Activated CD4-positive, alpha-beta T cell treated with anti-CD3 and anti-CD28 coated beads for 48 hours (primary cell): ENCODE results near the gene ICAM5.
"Not testable (repeated sequence)": the region's sequence is repeated elsewhere in the genome, so short reads cannot be mapped to it uniquely, and the experiment has no call there.

ENCODE experiments used
- DNase-seq: peaks from one replicate; pipeline ENCODE4 v3.0.0-alpha.2; 2020

ICAM5 gene, protein sequence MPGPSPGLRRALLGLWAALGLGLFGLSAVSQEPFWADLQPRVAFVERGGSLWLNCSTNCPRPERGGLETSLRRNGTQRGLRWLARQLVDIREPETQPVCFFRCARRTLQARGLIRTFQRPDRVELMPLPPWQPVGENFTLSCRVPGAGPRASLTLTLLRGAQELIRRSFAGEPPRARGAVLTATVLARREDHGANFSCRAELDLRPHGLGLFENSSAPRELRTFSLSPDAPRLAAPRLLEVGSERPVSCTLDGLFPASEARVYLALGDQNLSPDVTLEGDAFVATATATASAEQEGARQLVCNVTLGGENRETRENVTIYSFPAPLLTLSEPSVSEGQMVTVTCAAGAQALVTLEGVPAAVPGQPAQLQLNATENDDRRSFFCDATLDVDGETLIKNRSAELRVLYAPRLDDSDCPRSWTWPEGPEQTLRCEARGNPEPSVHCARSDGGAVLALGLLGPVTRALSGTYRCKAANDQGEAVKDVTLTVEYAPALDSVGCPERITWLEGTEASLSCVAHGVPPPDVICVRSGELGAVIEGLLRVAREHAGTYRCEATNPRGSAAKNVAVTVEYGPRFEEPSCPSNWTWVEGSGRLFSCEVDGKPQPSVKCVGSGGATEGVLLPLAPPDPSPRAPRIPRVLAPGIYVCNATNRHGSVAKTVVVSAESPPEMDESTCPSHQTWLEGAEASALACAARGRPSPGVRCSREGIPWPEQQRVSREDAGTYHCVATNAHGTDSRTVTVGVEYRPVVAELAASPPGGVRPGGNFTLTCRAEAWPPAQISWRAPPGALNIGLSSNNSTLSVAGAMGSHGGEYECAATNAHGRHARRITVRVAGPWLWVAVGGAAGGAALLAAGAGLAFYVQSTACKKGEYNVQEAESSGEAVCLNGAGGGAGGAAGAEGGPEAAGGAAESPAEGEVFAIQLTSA

DNA sequence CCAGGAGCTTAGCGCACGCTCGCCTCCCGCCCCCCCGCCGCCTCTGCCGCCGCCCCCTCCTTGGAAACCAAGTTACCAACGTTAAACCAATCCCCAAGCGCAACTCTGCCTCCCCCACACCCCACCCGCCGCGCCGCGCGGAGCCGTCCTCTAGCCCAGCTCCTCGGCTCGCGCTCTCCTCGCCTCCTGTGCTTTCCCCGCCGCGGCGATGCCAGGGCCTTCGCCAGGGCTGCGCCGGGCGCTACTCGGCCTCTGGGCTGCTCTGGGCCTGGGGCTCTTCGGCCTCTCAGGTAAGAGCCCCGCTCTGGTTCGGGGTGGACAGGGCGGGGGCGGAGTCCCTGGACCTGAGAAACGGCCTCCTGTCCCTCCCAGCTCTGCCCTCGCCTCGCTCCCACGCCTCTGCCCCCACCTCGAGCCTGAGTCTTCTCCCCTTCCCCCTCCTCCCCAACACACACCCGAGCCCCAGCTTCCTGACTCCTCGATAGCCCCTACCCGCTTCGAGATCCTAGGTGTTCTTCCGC lies at the start of gene ICAM5:
TSS of gene ICAM5 (plus strand) at position 117 of the 521 bp plus-strand sequence. CDS start at position 209, 92 bp downstream.
- peak; percentile 56 for DNase-seq

DNA sequence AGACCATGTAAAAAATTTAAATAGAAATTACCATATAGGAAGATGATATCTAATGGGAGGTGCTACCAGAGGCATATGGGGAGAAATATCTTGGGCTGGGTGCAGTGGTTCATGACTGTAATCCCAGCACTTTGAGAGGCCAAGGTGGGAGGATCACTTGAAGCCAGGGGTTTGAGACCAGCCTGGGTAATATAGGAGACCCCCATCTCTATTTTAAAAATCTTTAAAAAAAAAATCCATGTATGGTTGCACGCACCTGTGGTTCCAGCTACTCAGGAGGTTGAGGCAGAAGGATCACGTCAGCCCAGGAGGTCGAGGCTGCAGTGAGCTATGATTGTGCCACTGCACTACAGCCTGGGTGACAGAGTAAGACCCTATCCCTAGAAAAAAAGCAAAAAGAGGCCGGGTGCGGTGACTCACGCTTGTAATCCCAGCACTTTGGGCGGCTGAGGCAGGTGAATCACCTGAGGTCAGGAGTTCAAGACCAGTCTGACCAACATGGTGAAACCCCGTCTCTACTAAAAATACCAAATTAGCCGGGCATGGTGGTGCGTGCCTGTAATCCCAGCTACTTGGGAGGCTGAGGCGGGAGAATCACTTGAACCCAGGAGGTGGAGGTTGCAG lies 47.8 kb upstream of the ICAM5 start:
- not testable (repeated sequence) for DNase-seq

DNA sequence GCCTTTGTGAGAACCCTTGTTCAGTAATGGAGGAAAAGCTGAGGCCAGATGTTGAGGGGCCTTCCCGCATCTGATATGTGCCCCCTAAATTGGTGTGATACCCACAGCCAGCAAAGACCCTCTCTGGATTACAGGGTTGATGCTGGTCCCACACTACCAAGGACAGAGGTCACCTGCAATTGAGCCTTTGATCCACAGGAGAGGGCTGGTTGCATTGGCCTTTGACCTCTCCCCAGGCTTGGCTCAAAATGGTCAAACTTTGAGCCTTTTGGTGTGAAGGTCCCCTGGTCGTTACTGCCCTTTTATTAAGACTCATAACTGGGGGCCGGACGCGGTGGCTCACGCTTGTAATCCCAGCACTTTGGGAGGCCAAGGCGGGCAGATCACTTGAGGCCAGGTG lies 46.1 kb upstream of the ICAM5 start:
- no peak for DNase-seq

DNA sequence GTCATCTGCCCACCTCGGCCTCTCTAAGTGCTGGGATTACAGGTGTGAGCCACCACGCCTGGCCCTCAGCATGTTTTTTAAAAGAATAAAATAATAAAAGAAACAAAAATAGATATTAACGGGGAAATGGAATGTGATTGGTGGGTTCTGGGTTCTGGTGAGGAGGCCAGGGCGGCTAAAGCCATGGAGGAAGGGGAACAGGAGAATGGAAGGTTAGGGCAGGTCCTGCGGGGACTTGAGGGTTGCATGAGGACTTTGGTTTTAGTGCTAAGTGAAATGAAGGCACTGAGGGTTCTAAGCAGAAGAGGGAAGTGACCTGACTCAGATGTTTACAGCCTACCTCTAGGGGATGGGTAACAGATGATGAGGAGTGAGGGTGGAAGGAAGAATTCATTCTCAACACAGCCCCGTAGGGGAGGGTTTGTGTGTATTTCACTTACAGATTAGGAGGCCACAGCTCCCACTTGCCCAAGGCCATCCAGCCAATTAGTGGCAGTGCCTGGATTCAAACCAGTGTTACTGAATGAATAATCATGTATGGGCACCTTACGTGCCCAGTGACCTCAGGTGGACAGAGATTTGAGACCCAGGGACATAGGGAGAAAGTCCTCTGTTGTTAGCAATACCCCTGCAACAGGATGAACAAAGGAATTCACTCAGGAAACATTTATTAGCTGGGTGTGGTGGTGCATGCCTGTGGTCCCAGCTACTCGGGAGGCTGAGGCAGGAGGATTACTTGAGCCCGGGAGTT lies 44.4 kb upstream of the ICAM5 start:
- no peak for DNase-seq

DNA sequence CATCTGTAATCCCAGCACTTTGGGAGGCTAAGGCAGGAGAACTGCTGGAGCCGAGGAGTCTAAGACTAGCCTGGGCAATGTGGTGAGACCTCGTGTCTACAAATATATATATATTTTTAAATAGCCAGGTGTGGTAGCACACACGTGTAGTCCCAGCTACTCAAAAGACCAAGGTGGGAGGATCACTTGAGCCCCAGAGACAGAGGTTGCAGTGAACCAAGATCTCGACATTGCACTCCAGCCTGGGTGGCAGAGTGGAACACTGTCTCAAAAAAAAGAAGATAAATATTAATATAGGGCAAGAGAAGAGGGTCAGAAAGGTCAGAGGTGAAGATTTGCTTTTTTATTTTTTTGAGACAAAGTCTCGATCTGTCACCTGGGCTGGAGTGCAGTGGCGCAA lies 43.2 kb upstream of the ICAM5 start:
- DNase-seq: no peak

DNA sequence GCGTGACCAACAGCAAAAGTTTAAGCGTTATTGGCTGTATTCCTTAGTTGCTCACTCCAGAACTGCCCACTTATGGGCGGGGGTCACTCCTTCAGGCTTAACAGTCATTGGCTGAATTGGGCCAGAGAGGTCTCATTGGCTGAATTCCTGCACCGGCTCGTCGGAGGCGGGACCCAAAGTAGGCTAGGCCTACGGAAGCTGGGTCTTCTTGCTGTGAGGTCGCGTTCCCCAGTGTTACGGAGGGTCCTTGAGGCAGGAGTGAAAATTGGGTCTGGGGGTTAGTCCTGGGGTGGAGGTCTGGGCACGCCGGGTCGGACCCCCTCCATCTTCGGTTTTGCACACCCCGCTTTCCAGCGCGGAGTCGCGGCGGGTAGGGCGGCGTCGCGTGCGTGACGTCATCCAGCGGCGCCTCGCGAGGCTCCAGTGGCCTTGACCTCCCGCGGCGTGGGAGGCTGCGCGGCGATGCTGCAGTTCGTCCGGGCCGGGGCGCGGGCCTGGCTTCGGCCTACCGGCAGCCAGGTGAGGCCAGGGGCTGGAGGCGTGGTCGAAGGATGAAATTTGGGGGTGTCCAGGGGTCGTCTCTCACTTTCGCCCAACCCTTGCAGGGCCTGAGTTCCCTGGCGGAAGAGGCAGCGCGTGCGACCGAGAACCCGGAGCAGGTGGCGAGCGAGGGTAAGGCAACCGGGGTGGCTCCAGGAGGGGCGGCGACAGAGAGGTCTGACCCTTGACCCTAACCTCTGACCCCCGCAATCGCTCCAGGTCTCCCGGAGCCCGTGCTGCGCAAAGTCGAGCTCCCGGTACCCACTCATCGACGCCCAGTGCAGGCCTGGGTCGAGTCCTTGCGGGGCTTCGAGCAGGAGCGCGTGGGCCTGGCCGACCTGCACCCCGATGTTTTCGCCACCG lies 37.7 kb upstream of the ICAM5 start, which contains the start of gene MRPL4:
TSS of gene MRPL4 (plus strand) at position 423 of the 903 bp plus-strand sequence. CDS start at position 463, 40 bp downstream.
- DNase-seq: peak; percentile 97

DNA sequence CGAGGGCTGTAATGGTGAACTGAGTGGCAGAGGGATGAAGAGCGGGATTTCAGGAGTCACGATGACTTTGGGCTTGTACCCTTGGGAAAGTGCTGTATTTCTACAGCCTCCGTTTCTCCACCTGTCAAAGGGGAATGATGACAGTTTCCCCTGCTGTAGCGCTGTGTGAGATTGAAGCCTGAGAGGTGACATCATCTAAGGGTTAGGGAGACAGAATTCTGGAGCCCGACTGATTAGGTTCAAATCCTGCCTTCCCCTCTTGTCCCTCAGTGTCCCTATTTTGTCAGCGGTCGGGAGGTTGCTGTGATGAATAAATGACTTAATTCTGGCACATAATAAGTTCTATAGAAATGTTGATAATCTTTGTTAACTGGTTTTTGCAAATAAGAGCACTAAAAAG lies 37.0 kb upstream of the ICAM5 start:
- no peak for DNase-seq

DNA sequence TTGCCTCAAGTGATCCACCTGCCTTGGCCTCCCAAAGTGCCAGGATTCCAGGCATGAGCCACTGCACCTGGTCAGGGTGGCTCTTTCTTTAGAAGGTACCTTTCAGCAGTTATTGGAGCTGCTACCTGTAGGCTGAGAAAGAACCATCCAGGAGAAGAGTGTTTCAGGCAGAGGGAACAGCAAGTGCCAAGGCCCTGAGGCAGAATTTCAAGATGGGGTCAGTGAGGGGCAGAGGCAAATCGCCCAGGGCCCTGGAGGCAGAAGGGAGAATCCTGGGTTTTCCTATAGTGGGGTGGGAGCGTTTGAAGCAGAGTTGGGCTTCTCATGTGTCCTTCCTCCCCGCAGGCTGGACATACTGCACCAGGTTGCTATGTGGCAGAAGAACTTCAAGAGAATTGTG lies 35.5 kb upstream of the ICAM5 start:
- no peak for DNase-seq

DNA sequence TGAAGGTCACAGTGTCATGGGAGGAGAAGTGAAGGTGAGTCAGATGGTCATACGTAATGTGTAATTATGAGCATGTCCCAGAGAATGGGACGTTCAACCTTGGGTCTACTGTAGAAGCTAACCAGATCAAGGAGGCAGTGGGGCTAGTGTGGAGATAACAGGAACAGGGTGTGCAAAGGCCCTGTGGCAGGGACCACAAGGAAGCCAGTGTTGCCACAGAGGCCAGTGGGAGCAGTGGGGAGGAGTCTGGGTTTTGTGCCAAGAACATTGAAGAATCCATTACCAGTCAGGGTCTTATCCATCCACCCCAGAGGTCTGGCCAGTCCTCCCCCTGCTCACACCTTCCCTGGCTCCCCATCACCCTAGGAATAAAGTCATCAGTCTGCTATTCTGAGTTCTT lies 34.4 kb upstream of the ICAM5 start:
- DNase-seq: no peak

DNA sequence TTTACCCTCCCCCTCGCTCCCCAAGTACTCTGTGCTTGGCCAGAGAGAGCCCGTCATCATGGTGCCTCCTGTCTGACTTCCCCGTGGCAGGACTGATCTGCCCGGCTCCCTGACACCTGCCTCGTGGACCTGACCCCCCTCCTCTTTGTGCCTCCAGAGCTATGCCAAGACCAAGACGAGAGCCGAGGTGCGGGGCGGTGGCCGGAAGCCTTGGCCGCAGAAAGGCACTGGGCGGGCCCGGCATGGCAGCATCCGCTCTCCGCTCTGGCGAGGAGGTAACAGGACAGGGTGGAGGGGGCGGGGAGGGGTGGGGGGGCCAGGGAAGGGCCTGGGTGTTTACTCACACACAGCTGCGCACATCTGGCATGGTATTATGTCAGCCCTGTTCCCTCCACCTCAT lies 33.2 kb upstream of the ICAM5 start:
- no peak for DNase-seq

DNA sequence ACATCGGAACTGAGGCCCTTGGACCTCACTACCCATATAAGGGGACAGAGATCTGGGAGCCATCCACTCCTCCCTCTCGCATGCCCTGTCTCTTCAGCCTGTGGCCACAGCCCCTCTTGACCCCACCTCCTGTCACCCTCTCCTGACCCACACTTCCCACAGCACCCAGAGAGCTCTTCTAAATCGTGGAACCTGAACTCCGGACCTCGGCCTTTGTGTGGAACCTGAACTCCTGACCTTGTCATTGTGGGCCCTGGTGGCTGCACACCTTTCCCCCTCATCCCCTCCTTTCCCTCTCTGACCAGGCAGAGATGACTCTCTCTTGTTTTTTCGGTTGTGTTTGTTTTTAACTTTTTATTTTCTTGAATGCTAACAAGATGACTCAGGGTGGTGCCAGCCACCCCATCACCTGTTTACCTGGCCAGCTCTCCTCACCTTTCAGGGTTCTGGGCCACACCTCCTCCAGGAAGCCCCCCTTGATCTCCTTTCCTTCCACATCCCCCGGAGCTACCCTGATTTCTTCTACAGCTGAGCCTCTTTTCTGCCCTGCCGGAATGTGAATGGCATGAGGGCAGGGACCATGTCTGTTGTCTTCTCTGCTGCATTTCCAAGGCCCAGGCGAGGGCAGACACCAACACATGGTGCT lies 32.7 kb upstream of the ICAM5 start:
- DNase-seq: no peak

DNA sequence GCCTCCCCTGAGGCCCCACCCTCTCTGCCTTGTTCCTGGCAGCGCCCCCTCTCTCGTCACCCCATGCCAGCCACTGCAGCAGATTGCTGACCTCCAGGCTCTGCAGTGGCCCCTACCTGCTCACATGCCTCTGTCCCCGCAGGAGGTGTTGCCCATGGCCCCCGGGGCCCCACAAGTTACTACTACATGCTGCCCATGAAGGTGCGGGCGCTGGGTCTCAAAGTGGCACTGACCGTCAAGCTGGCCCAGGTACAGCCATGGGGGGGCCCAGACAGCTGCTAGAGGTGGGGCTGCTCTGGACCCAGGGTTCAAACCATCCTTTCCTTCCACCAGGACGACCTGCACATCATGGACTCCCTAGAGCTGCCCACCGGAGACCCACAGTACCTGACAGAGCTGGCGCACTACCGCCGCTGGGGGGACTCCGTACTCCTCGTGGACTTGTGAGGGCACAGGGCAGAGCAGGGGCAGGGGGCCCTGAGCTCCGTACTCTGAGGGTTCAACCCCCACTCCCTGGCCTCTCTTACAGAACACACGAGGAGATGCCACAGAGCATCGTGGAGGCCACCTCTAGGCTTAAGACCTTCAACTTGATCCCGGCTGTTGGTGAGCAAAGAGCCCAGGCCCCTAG lies 31.6 kb upstream of the ICAM5 start:
- DNase-seq: no peak

DNA sequence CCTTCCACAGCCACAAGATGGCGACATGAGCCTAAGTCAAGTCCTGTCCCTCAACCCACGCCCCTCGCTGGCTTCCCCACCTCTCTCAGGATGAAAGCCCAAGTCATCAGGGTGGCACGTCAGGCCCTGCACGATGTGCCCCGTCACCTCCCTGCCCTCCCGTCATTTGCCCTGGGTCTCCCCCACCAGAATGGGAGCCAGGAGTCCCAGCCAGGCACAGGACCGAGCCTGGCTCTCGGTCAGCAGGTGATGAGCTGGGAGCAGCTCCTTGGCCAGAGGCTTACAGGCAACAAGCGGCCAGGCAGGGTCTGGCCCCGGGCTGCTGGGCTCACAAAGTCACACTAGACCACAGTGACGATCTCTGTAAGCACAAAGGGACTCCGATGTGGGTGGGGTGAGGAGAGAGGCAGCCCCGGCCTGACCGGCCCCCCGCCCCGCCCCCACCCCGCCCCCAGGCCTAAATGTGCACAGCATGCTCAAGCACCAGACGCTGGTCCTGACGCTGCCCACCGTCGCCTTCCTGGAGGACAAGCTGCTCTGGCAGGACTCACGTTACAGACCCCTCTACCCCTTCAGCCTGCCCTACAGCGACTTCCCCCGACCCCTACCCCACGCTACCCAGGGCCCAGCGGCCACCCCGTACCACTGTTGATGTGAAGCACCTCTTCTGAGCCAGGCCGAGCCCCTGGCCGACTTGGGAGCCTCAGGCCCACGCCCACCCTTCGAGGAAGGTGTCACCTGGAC lies 30.4 kb upstream of the ICAM5 start:
- DNase-seq: peak; percentile 98

DNA sequence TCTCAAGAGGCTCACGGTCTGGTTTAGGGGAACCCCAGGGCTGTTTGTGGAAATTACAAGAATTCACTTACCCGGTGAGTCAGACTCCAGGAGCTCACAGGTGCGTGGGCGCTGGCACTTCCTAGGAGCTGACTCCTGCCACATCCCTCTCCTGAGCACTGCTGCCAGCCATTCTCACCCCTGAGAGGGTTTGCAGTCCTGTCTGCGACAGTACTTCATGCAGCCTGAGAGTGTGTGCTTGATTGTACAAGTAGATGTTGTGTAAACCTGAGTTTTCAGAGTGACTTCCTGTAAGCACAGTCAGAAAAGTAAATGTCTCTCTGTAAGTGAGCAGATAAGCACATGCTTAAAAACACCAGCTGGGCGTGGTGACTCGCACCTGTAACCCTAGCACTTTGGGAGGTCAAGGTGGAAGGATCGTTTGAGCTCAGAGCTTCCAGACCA lies 29.6 kb upstream of the ICAM5 start:
- DNase-seq: peak; percentile 83

DNA sequence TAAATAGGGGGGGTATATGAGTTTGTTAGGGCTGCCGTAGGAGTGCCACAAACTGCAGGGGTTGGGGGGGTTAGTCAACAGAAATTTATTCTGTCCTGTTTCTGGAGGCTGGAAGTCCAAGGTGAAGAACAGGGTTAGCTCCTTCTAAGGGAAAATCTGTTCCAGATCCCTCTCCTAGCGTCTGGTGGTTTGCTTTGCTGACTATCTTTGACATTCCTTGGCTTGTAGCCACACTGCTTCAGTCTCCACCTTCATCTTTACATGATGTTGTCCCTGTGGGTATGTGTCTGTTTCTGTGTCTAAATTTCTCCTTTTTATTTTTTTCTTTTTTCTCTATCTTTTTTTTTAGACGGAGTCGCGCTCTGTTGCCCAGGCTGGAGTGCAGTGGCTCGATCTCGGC lies 27.0 kb upstream of the ICAM5 start:
- DNase-seq: no peak

DNA sequence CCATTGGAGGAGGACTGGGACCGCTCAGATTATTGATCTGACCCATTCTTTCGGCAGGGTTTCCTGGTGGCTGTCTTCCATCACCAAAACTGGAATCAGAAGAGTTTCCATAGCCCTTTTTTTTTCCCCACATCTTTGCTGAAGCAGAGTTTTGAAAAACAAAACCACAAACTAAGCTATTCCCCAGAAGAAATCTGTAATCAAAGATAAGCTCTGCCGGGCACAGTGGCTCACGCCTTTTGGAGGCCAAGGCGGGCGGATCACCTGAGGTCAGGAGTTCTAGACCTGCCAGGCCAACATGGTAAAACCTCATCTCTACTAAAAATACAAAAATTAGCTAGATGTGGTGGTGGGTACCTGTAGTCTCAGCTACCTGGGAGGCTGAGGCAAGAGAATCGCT lies 23.0 kb upstream of the ICAM5 start:
- DNase-seq: no peak

DNA sequence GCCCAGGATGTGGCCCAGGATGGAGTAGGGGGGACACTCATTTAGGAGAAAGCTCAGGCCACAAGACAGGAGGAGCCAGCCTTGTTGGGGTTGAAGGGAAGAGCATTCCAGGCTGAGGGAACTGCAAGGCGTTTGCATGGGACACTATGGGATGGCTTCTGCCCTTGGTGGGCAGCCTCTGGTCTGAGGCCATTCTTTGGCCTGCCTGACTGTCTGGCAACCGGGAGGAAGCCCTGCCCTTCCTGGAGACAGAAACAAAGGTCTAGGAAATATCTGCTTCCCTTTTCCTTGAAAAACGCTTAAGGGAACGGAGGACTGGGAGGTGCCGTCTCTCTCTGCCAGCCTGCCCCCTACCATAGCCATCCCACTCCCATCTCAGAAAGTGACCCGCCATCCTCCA lies 21.7 kb upstream of the ICAM5 start:
- no peak for DNase-seq

DNA sequence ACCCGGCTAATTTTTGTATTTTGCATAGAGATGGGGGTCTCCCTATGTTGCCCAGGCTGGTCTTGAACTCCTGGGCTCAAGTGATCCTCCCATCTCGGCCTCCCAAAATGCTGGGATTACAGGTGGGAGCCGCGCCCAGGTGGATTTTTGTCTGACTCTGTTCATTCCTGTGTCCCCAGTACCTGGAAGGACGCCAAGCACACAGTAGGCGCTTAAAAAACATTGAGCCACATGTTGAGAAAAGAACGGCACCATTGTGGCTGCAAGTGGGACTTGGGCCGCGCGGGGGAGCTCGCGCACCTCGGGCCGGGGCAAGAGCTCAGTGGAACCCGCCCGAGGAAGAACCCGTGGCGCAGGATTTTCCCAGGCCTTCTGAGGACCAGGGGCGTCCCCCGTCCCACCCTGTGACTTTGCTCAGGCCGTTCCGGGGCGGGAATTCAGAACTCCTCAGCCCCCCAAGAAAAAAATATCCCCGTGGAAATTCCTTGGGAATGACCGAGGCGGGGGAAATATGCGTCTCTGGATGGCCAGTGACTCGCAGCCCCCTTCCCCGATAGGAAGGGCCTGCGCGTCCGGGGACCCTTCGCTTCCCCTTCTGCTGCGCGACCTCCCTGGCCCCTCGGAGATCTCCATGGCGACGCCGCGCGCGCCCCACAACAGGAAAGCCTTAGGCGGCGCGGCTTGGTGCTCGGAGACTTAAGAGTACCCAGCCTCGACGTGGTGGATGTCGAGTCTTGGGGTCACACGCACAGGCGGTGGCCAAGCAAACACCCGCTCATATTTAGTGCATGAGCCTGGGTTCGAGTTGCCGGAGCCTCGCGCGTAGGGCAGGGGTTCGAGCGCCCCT lies 20.2 kb upstream of the ICAM5 start:
- peak; percentile 94 for DNase-seq
